GM10266 (cell line): ENCODE results near the gene IGF1R.

Experiments used
- DNase-seq: peaks from one replicate; pipeline ENCODE4 v3.0.0; 2012; ENCODE audit errors: extremely low spot score
- CTCF ChIP-seq: IDR thresholded peaks from 2 replicates; pipeline ENCODE4 v1.5.1; 2012; ENCODE audit warnings: mild to moderate bottlenecking, low read depth; ENCODE audit not compliant: control insufficient read depth, insufficient read depth; ENCODE audit errors: missing control alignments

IGF1R gene

GRCh38 chr15:98798375-98798893, 150.1 kb downstream of the IGF1R start:
- no peak for TF ChIP-seq CTCF
- DNase-seq, result no peak

- DNase-seq, result no peak
- no peak for TF ChIP-seq CTCF
These were observed 151.4 kb downstream of the IGF1R start for GRCh38 chr15:98799461-98800390.

GRCh38 chr15:98800437-98801233, 152.3 kb downstream of the IGF1R start:
- no peak for DNase-seq
- no peak for TF ChIP-seq CTCF

- no peak for DNase-seq
- no peak for TF ChIP-seq CTCF
These were observed 152.9 kb downstream of the IGF1R start for GRCh38 chr15:98801234-98801561.

GRCh38 chr15:98802187-98802586, 153.8 kb downstream of the IGF1R start:
- no peak for DNase-seq
- TF ChIP-seq CTCF, result no peak

GRCh38 chr15:98803228-98804056, 155.1 kb downstream of the IGF1R start:
- no peak for DNase-seq
- TF ChIP-seq CTCF, result no peak
